ENCODE measurements around the gene GOLGA8J.
"Not testable (repeated sequence)": the region's sequence is repeated elsewhere in the genome, so short reads cannot be mapped to it uniquely, and the experiment has no call there.

Gene GOLGA8J

GRCh38 chr15:30097827-30098226 is 15.1 kb downstream of the GOLGA8J start:
- DNase-seq: not testable (repeated sequence)

GRCh38 chr15:30102890-30103289 is 20.1 kb downstream of the GOLGA8J start:
- not testable (repeated sequence) for DNase-seq

GRCh38 chr15:30103941-30104507 is 21.3 kb downstream of the GOLGA8J start:
- not testable (repeated sequence) for DNase-seq

- not testable (repeated sequence) for DNase-seq
Measured at GRCh38 chr15:30110591-30110990, 27.8 kb downstream of the GOLGA8J start.

- DNase-seq: not testable (repeated sequence)
Measured at GRCh38 chr15:30130066-30130465, 47.3 kb downstream of the GOLGA8J start.

- not testable (repeated sequence) for DNase-seq
Measured at GRCh38 chr15:30134751-30135150, 52.0 kb downstream of the GOLGA8J start, which contains the start of gene GOLGA8T. TSS of gene GOLGA8T (plus strand) at chr15:30135051. CDS start at chr15:30135149, 98 bp downstream.

Data from NCI-H1417 treated with DMSO at 0.1 percent for 48 hours (cell line).